GM12878 (cell line): ENCODE measurements around the gene PLOD3. TPM values are rescaled to one million over a fixed set of nuclear protein-coding genes. Genes with fewer than 3 reads are reported as not detected.

Experiments used
- ATAC-seq: fragments of 200-7000 bp; cut with Tn5 transposase; 3 replicates; pipeline ENCODE4 v1.9.1; 2020; ENCODE audit warnings: mild to moderate bottlenecking, moderate library complexity
- BruUV-seq: library from RNA; stranded (reverse); fragments of 400-500 nt; replicated peaks from 2 replicates; lab custom pipeline; 2021; lab: Mats Ljungman, UMichigan
- CTCF ChIA-PET: fragments of 300-600 bp; sonication (Branson Sonifier 250); formaldehyde crosslinking; extraction: SDS; loops from one replicate; lab custom pipeline; 2021; ENCODE audit warnings: inconsistent platforms; lab: Yijun Ruan, JAX
- POLR2A ChIA-PET: fragments of 350-600 bp; formaldehyde crosslinking; extraction: SDS; loops from one replicate; lab custom pipeline; 2021; ENCODE audit warnings: inconsistent platforms; lab: Charles Lee
- RAD21 ChIA-PET: fragments of 300-600 bp; sonication (Branson Sonifier 250); formaldehyde crosslinking; loops from one replicate; lab custom pipeline; 2023; ENCODE audit warnings: antibody characterized with exemption; ENCODE audit not compliant: unreplicated experiment; lab: Charles Lee
- SMC1A ChIA-PET: fragments of 300-600 bp; sonication (Branson Sonifier 250); formaldehyde crosslinking; loops from one replicate; lab custom pipeline; 2023; ENCODE audit not compliant: unreplicated experiment, uncharacterized antibody; lab: Charles Lee
- DNase-seq: peaks from one replicate; pipeline ENCODE4 v3.0.0-alpha.2; 2011; ENCODE audit warnings: low read depth, low spot score
- FAIRE-seq: peaks from 3 replicates; lab custom pipeline; 2011; peaks lifted over from hg19 to GRCh38; lab: Jason Lieb, UNC
- H2AFZ ChIP-seq: 2 replicates; pipeline ENCODE4 v1.6.0; 2011; ENCODE audit warnings: low read depth, low read length, control low read depth; ENCODE audit not compliant: control insufficient read depth
- H3K27ac ChIP-seq: 2 replicates; pipeline ENCODE4 v1.5.1; 2011; ENCODE audit warnings: control low read depth; ENCODE audit not compliant: control insufficient read depth, insufficient read depth
- H3K27me3 ChIP-seq, 2 experiments: replicated peaks in 1 of 2; 2 replicates each; pipeline versions ENCODE4 v1.6.0 to v1.6.1; 2011; ENCODE audit warnings: low read length in 1 of 2; ENCODE audit not compliant: control insufficient read depth in 2 of 2, insufficient read depth in 2 of 2
- H3K36me3 ChIP-seq, 2 experiments: 2 replicates each; pipeline ENCODE4 v1.5.1; 2011; ENCODE audit warnings: low read length in 1 of 2; ENCODE audit not compliant: control insufficient read depth in 2 of 2, insufficient read depth in 2 of 2
- H3K4me1 ChIP-seq: 2 replicates; pipeline ENCODE4 v1.6.1; 2011; ENCODE audit warnings: mild to moderate bottlenecking, low read length, moderate library complexity, mixed read lengths; ENCODE audit not compliant: control insufficient read depth, insufficient read depth
- H3K4me2 ChIP-seq: 2 replicates; pipeline ENCODE4 v1.6.0; 2011; ENCODE audit warnings: control low read depth; ENCODE audit not compliant: control insufficient read depth, insufficient read depth
- H3K4me3 ChIP-seq: fragments of 200-600 bp; sonication (generic); 2 replicates; pipeline ENCODE4 v1.5.1; 2016
- H3K79me2 ChIP-seq: 2 replicates; pipeline ENCODE4 v1.6.0; 2011; ENCODE audit warnings: low read length; ENCODE audit not compliant: control insufficient read depth, insufficient read depth
- H3K9ac ChIP-seq: 2 replicates; pipeline ENCODE4 v1.8.0; 2011; ENCODE audit warnings: low read length, control low read depth, mixed read lengths; ENCODE audit not compliant: control insufficient read depth, insufficient read depth
- H3K9me3 ChIP-seq: replicated peaks from 3 replicates; pipeline ENCODE4 v1.5.1; 2011; ENCODE audit warnings: mild to moderate bottlenecking, low read length; ENCODE audit not compliant: control insufficient read depth, insufficient read depth
- H4K20me1 ChIP-seq: 2 replicates; pipeline ENCODE4 v1.6.0; 2011; ENCODE audit not compliant: control insufficient read depth, insufficient read depth
- E4F1 ChIP-seq: fragments of 450-650 bp; IDR thresholded peaks from 2 replicates; pipeline ENCODE4 v1.6.1; 2018; ENCODE audit warnings: borderline replicate concordance, mild to moderate bottlenecking; ENCODE audit not compliant: partially characterized antibody
- FOXM1 ChIP-seq: IDR thresholded peaks from 2 replicates; pipeline ENCODE4 v1.6.1; 2012; ENCODE audit warnings: low read depth, mild to moderate bottlenecking, inconsistent platforms, low read length, moderate library complexity
- MTA3 ChIP-seq: IDR thresholded peaks from 2 replicates; pipeline ENCODE4 v1.6.1; 2012; ENCODE audit warnings: low read length, inconsistent platforms, borderline replicate concordance
- PAX8 ChIP-seq: fragments of 450-650 bp; IDR thresholded peaks from 2 replicates; pipeline ENCODE4 v1.6.1; 2017; ENCODE audit warnings: mild to moderate bottlenecking, moderate library complexity
- PKNOX1 ChIP-seq: fragments of 450-650 bp; IDR thresholded peaks from 2 replicates; pipeline ENCODE4 v1.6.1; 2016; ENCODE audit warnings: mild to moderate bottlenecking
- SRF ChIP-seq, 2 experiments: IDR thresholded peaks; 2 replicates each; pipeline ENCODE4 v1.6.1; 2011; ENCODE audit warnings: low read depth in 2 of 2, low read length in 2 of 2, mild to moderate bottlenecking in 1 of 2, moderate library complexity in 1 of 2
- TCF7 ChIP-seq: IDR thresholded peaks from 2 replicates; pipeline ENCODE4 v1.6.1; 2014; ENCODE audit warnings: antibody characterized with exemption, borderline replicate concordance
- YY1 ChIP-seq: IDR thresholded peaks from 2 replicates; pipeline ENCODE4 v1.6.1; 2011; ENCODE audit warnings: low read depth, mild to moderate bottlenecking, low read length
- ZBTB11 ChIP-seq: fragments of 450-650 bp; formaldehyde crosslinking; IDR thresholded peaks from 2 replicates; pipeline ENCODE4 v1.5.0; 2022; ENCODE audit warnings: mild to moderate bottlenecking, missing genetic modification characterization
- ZBTB33 ChIP-seq: fragments of 450-650 bp; IDR thresholded peaks from 2 replicates; pipeline ENCODE4 v1.6.1; 2017; ENCODE audit warnings: mild to moderate bottlenecking
- ZNF384 ChIP-seq: IDR thresholded peaks from 2 replicates; pipeline ENCODE4 v1.6.1; 2012; ENCODE audit warnings: low read depth, mild to moderate bottlenecking, low read length, improper control_type of control experiment, borderline replicate concordance
- WGBS: methylation state at CpG from one replicate; pipeline ENCODE4 v1.1.6; 2016; ENCODE audit warnings: low lambda C conversion rate; ENCODE audit not compliant: insufficient replicate concordance, insufficient coverage; ENCODE audit errors: missing lambda C conversion rate; 5-methylcytosine and 5-hydroxymethylcytosine counted together
- in situ Hi-C: fragments of 300-500 bp; cut with MboI; formaldehyde crosslinking; loops from 9 replicates; pipeline ENCODE4 v1.14.3; 2018; ENCODE audit warnings: mixed read lengths
- intact Hi-C: fragments of 100-400 bp; cut with micrococcal nuclease; formaldehyde crosslinking; loops from one replicate; pipeline ENCODE4 v1.14.2; 2022; ENCODE audit not compliant: unreplicated experiment
- polyA plus RNA-seq, 11 experiments: library from polyadenylated mRNA; depleted of rRNA in 4 of 11; unstranded in 6 of 11; stranded (reverse) in 5 of 11; fragments of >200 nt; fragmentation: Nextera tagmentation in 4 of 11; fragmentation: Illumina TruSeq in 1 of 11; extraction: Ambion mirVana in 4 of 11; extraction: Trizol in 1 of 11; gene quantifications; 1 replicate in 1 of 11; 2 replicates in 10 of 11; pipeline versions ENCODE4 v1.2.1 to v1.2.3, GENCODE V29; 2011 to 2016; ENCODE audit warnings: inconsistent platforms in 2 of 11, missing spikeins in 2 of 11, low read depth in 1 of 11
- total RNA-seq, 4 experiments: library from RNA; depleted of rRNA in 3 of 4; stranded (reverse); fragments of >200 nt in 3 of 4; fragmentation: Illumina TruSeq in 1 of 4; extraction: Trizol in 1 of 4; gene quantifications; 2 replicates each; pipeline versions ENCODE4 v1.2.1 to v1.2.3, GENCODE V29; 2013 to 2021

The PLOD3 gene
- total and polyA plus RNA-seq, 10 of the 15 experiments (the other 5 are each of a cell fraction or from before 2014, with no cell fraction given): 0.53 to 27.8 (median 15.1) TPM

- ATAC-seq (no peak), FAIRE-seq (no peak), DNase-seq (no peak)
- H3K4me3 ChIP-seq: no peak overlapping the region
- no peaks in the 10 kb centered on the region for H3K9me3 ChIP-seq
- 89% methylated on average over 14 of the region's 16 CpGs for WGBS
- ChIA-PET POLR2A (interaction anchor here (0.6 to 1.1 kb wide), 2 partner anchors 41 to 518 kb away, joined by 3 to 4 read pairs; no protein-coding TSS in a partner anchor), SMC1A (interaction anchor here (1.4 kb wide), 1 partner anchor 24 kb away, joined by 3 read pairs; the partner anchor contains the start of gene ZNHIT1), CTCF (interaction anchor here (0.6 to 5.3 kb wide), 3 partner anchors 24 to 232 kb away, joined by 3 to 74 read pairs (median 4); partner anchors contain the start of gene ZNHIT1), RAD21 (interaction anchor here (0.6 to 5.0 kb wide), 5 partner anchors 24 to 98 kb away, joined by 3 to 37 read pairs (median 4); partner anchors contain the start of genes PLOD3 and ZNHIT1)
- intact Hi-C loops (no loop called here), in situ Hi-C loops (no loop called here)
- H3K79me2 ChIP-seq: peaks cover 22% of the 10 kb centered on the region
- no peak overlapping the region for H3K9ac ChIP-seq
- H3K4me2 ChIP-seq: no peak overlapping the region
- no peaks in the 10 kb centered on the region for H4K20me1 ChIP-seq
- no TSS peak for BruUV-seq
- no peaks in the 10 kb centered on the region for H3K27me3 ChIP-seq
- no peak overlapping the region for H2AFZ ChIP-seq
- peaks cover 6% of the 10 kb centered on the region for H3K4me1 ChIP-seq
- H3K27ac ChIP-seq: no peak overlapping the region
- peaks cover 7 to 11% of the 10 kb centered on the region in 2 experiments; a peak in 3 of 4 replicates for H3K36me3 ChIP-seq
- TF ChIP-seq FOXM1 (no peak), MTA3 (no peak), PAX8 (no peak), YY1 (no peak), TCF7 (no peak), PKNOX1 (no peak), ZNF384 (no peak), SRF (IDR thresholded peaks at IDR 0.05; ENCODE audit: low read depth in 2 of 2, low read length in 2 of 2) (no peak), E4F1 (no peak), ZBTB11 (CRISPR knock-in tag) (no peak), ZBTB33 (no peak)
Observed at GRCh38 chr7:101241443-101242349, 24.3 kb upstream of the PLOD3 start.
